Measurements from ENCODE around the gene ADAM23.

The ADAM23 gene

GRCh38 chr2:206611191-206611590 lies 167.9 kb downstream of the ADAM23 start:
- in situ Hi-C loops (cut with MboI; ENCODE audit: low pct_unique_long_range_greater_than_20kb, low sequenced_read_pairs): no loop called here
- DNase-seq: no peak

- DNase-seq: no peak
- in situ Hi-C loops (cut with MboI; ENCODE audit: low pct_unique_long_range_greater_than_20kb, low sequenced_read_pairs): no loop called here
These were observed 168.4 kb downstream of the ADAM23 start for GRCh38 chr2:206611736-206612135.

GRCh38 chr2:206614811-206615210 lies 171.5 kb downstream of the ADAM23 start:
- no peak for DNase-seq

GRCh38 chr2:206615417-206616089 lies 172.2 kb downstream of the ADAM23 start:
- in situ Hi-C loops (cut with MboI; ENCODE audit: low pct_unique_long_range_greater_than_20kb, low sequenced_read_pairs): no loop called here

More at GRCh38 chr2:206614811-206615210, 171.5 kb downstream of the ADAM23 start:
- in situ Hi-C loops (cut with MboI; ENCODE audit: low pct_unique_long_range_greater_than_20kb, low sequenced_read_pairs): no loop called here

GRCh38 chr2:206616151-206616550 lies 172.8 kb downstream of the ADAM23 start:
- in situ Hi-C loops (cut with MboI; ENCODE audit: low pct_unique_long_range_greater_than_20kb, low sequenced_read_pairs): no loop called here
- DNase-seq: no peak

More at GRCh38 chr2:206615417-206616089, 172.2 kb downstream of the ADAM23 start:
- DNase-seq: no peak

- DNase-seq: no peak
- in situ Hi-C loops (cut with MboI; ENCODE audit: low pct_unique_long_range_greater_than_20kb, low sequenced_read_pairs): no loop called here
These were observed 175.7 kb downstream of the ADAM23 start for GRCh38 chr2:206619011-206619410.

- no peak for DNase-seq
- in situ Hi-C loops (cut with MboI; ENCODE audit: low pct_unique_long_range_greater_than_20kb, low sequenced_read_pairs): no loop called here
These were observed 182.8 kb downstream of the ADAM23 start for GRCh38 chr2:206626108-206626507.

GRCh38 chr2:206627632-206628031 lies 184.3 kb downstream of the ADAM23 start:
- in situ Hi-C loops (cut with MboI; ENCODE audit: low pct_unique_long_range_greater_than_20kb, low sequenced_read_pairs): no loop called here
- DNase-seq: no peak

GRCh38 chr2:206631340-206631739 lies 188.0 kb downstream of the ADAM23 start:
- in situ Hi-C loops (cut with MboI; ENCODE audit: low pct_unique_long_range_greater_than_20kb, low sequenced_read_pairs): no loop called here
- DNase-seq: no peak

- in situ Hi-C loops (cut with MboI; ENCODE audit: low pct_unique_long_range_greater_than_20kb, low sequenced_read_pairs): no loop called here
- no peak for DNase-seq
These were observed 191.7 kb downstream of the ADAM23 start for GRCh38 chr2:206635015-206635414.

- in situ Hi-C loops (cut with MboI; ENCODE audit: low pct_unique_long_range_greater_than_20kb, low sequenced_read_pairs): no loop called here
- DNase-seq: no peak
These were observed 196.3 kb downstream of the ADAM23 start for GRCh38 chr2:206639636-206640035.

- DNase-seq: no peak
These were observed 197.9 kb downstream of the ADAM23 start for GRCh38 chr2:206641226-206641625.

GRCh38 chr2:206642075-206643025 lies 199.0 kb downstream of the ADAM23 start, which contains the start of gene FAM237A:
Gene FAM237A (plus strand): TSS chr2:206642487. CDS start chr2:206644237, 1,750 bp downstream.
- peak; percentile 12 for DNase-seq
- in situ Hi-C loops (cut with MboI; ENCODE audit: low pct_unique_long_range_greater_than_20kb, low sequenced_read_pairs): no loop called here

More at GRCh38 chr2:206641226-206641625, 197.9 kb downstream of the ADAM23 start:
- in situ Hi-C loops (cut with MboI; ENCODE audit: low pct_unique_long_range_greater_than_20kb, low sequenced_read_pairs): no loop called here

GRCh38 chr2:206647985-206648384 lies 204.7 kb downstream of the ADAM23 start:
- in situ Hi-C loops (cut with MboI; ENCODE audit: low pct_unique_long_range_greater_than_20kb, low sequenced_read_pairs): no loop called here
- DNase-seq: no peak

GRCh38 chr2:206657087-206657486 lies 213.8 kb downstream of the ADAM23 start:
- no peak for DNase-seq
- in situ Hi-C loops (cut with MboI; ENCODE audit: low pct_unique_long_range_greater_than_20kb, low sequenced_read_pairs): loop anchor here (25.0 kb wide), 1 partner anchor 805 kb away; no protein-coding TSS in a partner anchor

GRCh38 chr2:206665251-206665650 lies 221.9 kb downstream of the ADAM23 start:
- in situ Hi-C loops (cut with MboI; ENCODE audit: low pct_unique_long_range_greater_than_20kb, low sequenced_read_pairs): loop anchor here (25.0 kb wide), 1 partner anchor 797 kb away; no protein-coding TSS in a partner anchor
- DNase-seq: no peak
